Upper lobe of right lung (tissue), 1 donor: ENCODE measurements around the gene VENTX. TPM values are rescaled to one million over a fixed set of nuclear protein-coding genes. Genes with fewer than 3 reads are reported as not detected.
"Not testable (repeated sequence)": the region's sequence is repeated elsewhere in the genome, so short reads cannot be mapped to it uniquely, and the experiment has no call there.

ENCODE experiments used
- ATAC-seq: fragments of 200-7000 bp; cut with Tn5 transposase; one replicate; pipeline ENCODE4 v1.9.1; 2020; ENCODE audit warnings: mild to moderate bottlenecking, moderate library complexity
- DNase-seq: peaks from one replicate; pipeline ENCODE4 v3.0.0-alpha.2; 2020
- H3K27ac ChIP-seq: fragments of 200-600 bp; one replicate; pipeline ENCODE4 v1.8.0; 2022
- H3K27me3 ChIP-seq: fragments of 200-600 bp; one replicate; pipeline ENCODE4 v1.8.0; 2022; ENCODE audit warnings: mild to moderate bottlenecking
- H3K36me3 ChIP-seq: fragments of 200-600 bp; one replicate; pipeline ENCODE4 v1.8.0; 2022
- H3K4me1 ChIP-seq: fragments of 200-600 bp; one replicate; pipeline ENCODE4 v1.8.0; 2022
- H3K4me3 ChIP-seq: fragments of 200-600 bp; one replicate; pipeline ENCODE4 v1.8.0; 2022; ENCODE audit warnings: mild to moderate bottlenecking
- H3K9me3 ChIP-seq: fragments of 200-600 bp; one replicate; pipeline ENCODE4 v1.8.0; 2022
- CTCF ChIP-seq: fragments of 200-600 bp; IDR thresholded peaks from one replicate; pipeline ENCODE4 v1.8.0; 2022; ENCODE audit warnings: antibody characterized with exemption
- intact Hi-C: fragments of 100-400 bp; cut with DNase I; formaldehyde crosslinking; loops from one replicate; pipeline ENCODE4 v1.11.0; 2022
- total RNA-seq: library from RNA; stranded (reverse); fragmentation: NEBNext Ultra II Directional; extraction: Animal tissue kit (Norgen Biotek cat#: 25700); gene quantifications from one replicate; pipeline ENCODE4 v1.2.1, GENCODE V29; 2021
- donor health status: DM: no; HTN: yes; CAD: no; lungs with severe emphysema.

VENTX gene
- total RNA-seq, 1 donor from 2014 or later: 3.4 TPM

- no peaks in the 10 kb centered on the region for H3K36me3 ChIP-seq
- H3K4me1 ChIP-seq: no peaks in the 10 kb centered on the region
- no peak overlapping the region for H3K4me3 ChIP-seq
- H3K27ac ChIP-seq: no peak overlapping the region
- intact Hi-C loops: no loop called here
- no peak for DNase-seq
- no peak for ATAC-seq
- no peak for TF ChIP-seq CTCF
- H3K9me3 ChIP-seq: no peaks in the 10 kb centered on the region
- H3K27me3 ChIP-seq: peaks cover 13% of the 10 kb centered on the region
These were observed 17.9 kb upstream of the VENTX start for GRCh38 chr10:133219782-133220181.

GRCh38 chr10:133221331-133221730, 16.3 kb upstream of the VENTX start:
- ATAC-seq: no peak
- Histone ChIP-seq H3K36me3 (no peaks in the 10 kb centered on the region), H3K27me3 (peaks cover 16% of the 10 kb centered on the region), H3K27ac (no peak overlapping the region), H3K9me3 (no peaks in the 10 kb centered on the region), H3K4me1 (no peaks in the 10 kb centered on the region), H3K4me3 (no peak overlapping the region)
- TF ChIP-seq CTCF: no peak
- intact Hi-C loops: no loop called here
- DNase-seq: no peak

- H3K4me3 ChIP-seq, H3K27ac ChIP-seq, H3K36me3 ChIP-seq, H3K9me3 ChIP-seq, intact Hi-C loops, H3K4me1 ChIP-seq, ATAC-seq, DNase-seq: not testable (repeated sequence)
- H3K27me3 ChIP-seq: peaks cover 20% of the 10 kb centered on the region
These were observed 15.9 kb upstream of the VENTX start for GRCh38 chr10:133221756-133222155.

- DNase-seq (no peak), ATAC-seq (no peak)
- Histone ChIP-seq H3K9me3 (no peaks in the 10 kb centered on the region), H3K27ac (no peak overlapping the region), H3K36me3 (no peaks in the 10 kb centered on the region), H3K4me3 (no peak overlapping the region), H3K27me3 (peaks cover 37% of the 10 kb centered on the region), H3K4me1 (no peaks in the 10 kb centered on the region)
- no peak for TF ChIP-seq CTCF
- intact Hi-C loops: no loop called here
These were observed 13.6 kb upstream of the VENTX start for GRCh38 chr10:133224076-133224475.

- no peak overlapping the region for H3K4me3 ChIP-seq
- no peaks in the 10 kb centered on the region for H3K9me3 ChIP-seq
- H3K27ac ChIP-seq: no peak overlapping the region
- no peaks in the 10 kb centered on the region for H3K36me3 ChIP-seq
- TF ChIP-seq CTCF: no peak
- peak; percentile 62 for ATAC-seq
- no peaks in the 10 kb centered on the region for H3K4me1 ChIP-seq
- DNase-seq: no peak
- peaks cover 37% of the 10 kb centered on the region for H3K27me3 ChIP-seq
- intact Hi-C loops: no loop called here
These were observed 12.8 kb upstream of the VENTX start for GRCh38 chr10:133224756-133225372.

- no peak for ATAC-seq
- Histone ChIP-seq H3K27me3 (peaks cover 37% of the 10 kb centered on the region), H3K4me1 (no peaks in the 10 kb centered on the region), H3K4me3 (no peak overlapping the region), H3K36me3 (no peaks in the 10 kb centered on the region), H3K27ac (no peak overlapping the region), H3K9me3 (no peaks in the 10 kb centered on the region)
- intact Hi-C loops: no loop called here
- no peak for DNase-seq
- TF ChIP-seq CTCF: no peak
These were observed 11.9 kb upstream of the VENTX start for GRCh38 chr10:133225707-133226191.
